ENCODE results near the gene SPATA6L.

The SPATA6L gene

DNA sequence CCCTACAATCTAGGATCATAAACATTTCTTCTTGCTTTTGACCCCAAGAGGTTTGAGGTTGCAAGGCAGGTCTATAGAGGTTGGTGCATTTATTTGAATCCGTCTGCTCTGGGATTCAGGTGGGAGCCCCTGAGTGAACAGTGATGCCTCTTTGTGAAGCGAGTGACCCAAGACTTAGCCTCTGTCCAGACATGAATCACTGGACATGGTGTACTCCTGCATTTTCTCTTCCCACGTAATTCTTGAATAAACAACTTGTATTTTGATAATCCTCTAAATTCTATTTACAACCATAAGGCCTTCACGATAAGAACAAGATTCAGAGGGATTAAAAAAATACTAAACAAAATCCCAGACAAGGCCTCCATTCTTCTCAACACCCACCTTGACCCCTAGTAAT lies 71.7 kb downstream of the SPATA6L start:
- H3K27ac ChIP-seq: no peak overlapping the region
- no peak for DNase-seq (ENCODE audit: low read depth, low spot score)

DNA sequence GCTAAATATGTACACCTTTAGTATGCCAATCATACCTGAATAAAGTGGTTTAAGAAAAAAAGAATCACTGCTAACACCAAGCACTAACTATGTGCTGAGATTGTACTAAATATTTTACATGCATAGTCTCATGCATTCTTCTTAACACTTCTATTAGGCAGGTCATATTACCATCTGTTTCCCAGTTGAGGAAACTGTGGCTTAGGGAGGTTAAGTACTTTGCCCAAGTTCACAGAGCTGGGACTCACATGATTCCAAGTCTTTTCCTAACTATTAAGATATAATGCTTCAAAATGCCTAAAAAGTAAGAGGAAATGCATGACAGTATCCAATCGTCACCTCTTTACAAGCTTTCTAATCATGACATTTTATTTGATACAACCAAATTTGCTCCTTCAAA lies 73.4 kb downstream of the SPATA6L start:
- H3K27ac ChIP-seq: no peak overlapping the region
- DNase-seq (ENCODE audit: low read depth, low spot score): no peak

DNA sequence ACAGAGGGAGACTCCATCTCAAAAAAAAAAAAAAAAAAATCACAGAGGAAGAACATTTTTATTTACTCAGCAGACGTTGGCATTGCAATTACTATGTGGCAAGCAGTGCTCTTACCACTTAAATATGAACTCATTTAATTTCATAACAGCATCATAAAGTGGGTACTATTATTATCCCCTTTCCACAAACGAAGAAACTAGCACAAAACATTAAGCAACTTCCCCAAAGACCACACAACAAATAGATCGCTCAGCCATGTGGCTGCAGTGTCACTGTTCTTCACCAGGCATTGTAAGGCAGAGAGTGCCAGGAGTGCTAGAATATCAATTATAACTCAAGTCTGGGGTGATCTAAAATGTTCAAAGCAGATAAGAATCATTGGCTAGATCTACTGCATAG lies 74.0 kb downstream of the SPATA6L start:
- no peak overlapping the region for H3K27ac ChIP-seq
- no peak for DNase-seq (ENCODE audit: low read depth, low spot score)

DNA sequence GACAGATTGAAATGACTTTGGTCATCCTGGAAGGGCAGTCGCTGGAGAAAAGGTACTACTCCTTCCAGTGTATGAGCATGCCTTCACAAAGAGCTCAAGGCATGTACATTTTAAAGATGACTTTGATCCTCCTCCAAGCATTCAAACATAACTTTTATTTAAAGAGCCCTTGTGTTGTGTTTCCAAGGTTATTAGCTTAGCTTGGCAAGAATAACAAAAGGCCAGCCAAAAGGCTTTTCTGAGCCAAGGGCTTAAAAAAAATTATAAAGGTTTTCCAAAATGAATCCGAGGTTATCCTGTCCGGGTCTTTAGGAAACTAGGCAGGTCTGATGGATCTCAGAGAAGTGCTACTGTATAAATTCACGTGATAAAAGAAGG lies 75.2 kb downstream of the SPATA6L start:
- no peak for DNase-seq (ENCODE audit: low read depth, low spot score)
- no peak overlapping the region for H3K27ac ChIP-seq

DNA sequence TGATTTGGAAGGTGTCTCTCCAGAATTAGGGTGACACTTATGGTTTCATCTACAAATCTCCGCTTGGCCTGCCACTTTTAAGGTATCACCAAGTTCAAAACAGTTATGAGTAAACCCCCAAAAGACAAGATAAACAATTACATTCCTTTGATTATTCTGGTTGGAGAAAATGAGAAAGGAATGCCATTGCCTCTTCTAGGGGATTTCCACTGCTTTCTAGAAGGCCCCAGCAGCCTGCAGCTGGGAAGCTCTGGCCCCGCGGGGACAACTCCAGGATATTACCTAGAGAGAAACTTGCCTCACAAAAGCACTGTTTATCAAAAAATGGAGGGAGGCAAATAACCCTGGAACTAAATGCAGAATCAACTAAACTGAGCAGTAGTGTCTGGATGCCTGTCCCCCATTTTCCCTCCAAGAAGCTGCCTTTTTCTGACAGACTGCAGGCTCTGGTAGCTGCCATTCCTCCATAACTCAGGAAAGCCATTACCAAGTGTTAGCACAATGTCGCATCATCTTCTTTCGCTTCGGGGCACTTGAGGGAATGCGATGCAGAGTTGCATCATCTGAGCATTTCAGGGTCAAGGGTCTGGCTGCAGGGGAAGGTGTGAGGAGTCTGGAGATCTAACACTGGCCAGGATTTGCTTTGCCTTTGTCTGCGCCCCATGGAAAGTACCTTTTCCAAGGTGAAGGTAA lies 75.7 kb downstream of the SPATA6L start:
- DNase-seq (ENCODE audit: low read depth, low spot score): no peak
- no peak overlapping the region for H3K27ac ChIP-seq

DNA sequence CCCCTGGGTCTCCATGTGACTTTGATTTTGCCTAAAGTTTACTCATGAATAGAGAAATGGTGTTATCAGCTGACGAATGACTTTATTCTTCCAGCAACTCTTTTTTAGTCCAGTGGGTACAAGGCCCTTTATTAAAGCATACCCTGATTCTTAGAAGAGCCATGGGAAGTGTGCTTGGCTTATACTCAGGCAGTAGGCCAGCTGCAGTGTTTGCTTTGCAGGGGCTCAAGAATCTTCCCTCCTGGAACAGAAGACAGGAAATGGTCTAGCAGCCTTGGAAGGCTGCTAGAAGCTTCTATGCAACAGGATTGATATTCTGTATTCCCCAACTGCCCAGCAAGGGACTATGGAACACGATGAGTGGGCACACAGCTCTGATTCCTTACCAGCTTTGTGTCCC lies 77.6 kb downstream of the SPATA6L start:
- no peak overlapping the region for H3K27ac ChIP-seq
- DNase-seq (ENCODE audit: low read depth, low spot score): no peak

DNA sequence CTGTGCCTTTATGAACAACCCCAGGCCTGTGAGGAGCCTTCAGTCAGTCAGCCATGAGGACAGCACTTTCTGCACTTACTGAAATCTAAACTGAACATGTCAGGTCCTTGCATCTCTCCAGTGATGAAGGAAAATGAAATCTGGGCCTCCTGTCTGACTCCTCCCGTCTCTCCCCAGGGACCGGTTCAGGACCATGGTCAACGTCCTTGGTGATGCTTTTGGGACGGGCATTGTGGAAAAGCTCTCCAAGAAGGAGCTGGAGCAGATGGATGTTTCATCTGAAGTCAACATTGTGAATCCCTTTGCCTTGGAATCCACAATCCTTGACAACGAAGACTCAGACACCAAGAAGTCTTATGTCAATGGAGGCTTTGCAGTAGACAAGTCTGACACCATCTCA lies 81.1 kb downstream of the SPATA6L start:
- no peak for DNase-seq (ENCODE audit: low read depth, low spot score)
- no peak overlapping the region for H3K27ac ChIP-seq

DNA sequence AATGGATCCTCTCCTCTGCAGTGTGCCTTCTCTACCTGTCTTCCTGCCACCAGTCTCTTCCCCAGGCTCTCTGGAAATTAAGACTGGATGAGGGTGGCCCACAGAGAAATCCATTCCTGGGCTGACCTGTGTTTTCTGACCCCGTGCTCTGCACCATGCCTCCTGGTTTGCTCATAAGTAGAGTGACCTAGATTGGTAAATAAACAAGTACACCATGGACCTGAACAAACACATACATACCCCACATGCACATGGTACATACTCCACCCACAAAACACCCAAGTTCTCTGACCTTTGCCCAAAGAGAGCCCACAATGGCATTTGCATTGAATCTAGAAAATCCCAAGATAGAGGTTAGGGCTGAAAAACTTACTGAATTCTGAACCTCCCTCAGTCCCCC lies 81.6 kb downstream of the SPATA6L start:
- no peak overlapping the region for H3K27ac ChIP-seq

DNA sequence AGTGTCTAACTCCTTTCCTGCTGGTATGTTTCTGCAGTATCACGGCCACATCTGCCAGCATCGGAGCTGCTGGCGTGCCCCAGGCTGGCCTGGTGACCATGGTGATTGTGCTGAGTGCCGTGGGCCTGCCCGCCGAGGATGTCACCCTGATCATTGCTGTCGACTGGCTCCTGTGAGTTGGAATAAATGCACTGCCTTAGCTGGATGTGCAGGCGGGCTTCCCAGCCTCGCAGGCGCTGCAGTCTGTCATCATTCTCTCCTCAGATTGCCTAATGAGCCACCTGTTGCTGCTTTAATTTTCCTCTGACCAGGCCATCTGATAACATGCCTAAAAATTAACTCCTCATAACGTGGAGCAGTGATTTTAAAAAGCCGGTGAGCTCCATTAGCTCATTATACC lies 83.3 kb downstream of the SPATA6L start:
- H3K27ac ChIP-seq: no peak overlapping the region
- DNase-seq (ENCODE audit: low read depth, low spot score): no peak

More for the DNA sequence above, 81.6 kb downstream of the SPATA6L start:
- no peak for DNase-seq (ENCODE audit: low read depth, low spot score)

DNA sequence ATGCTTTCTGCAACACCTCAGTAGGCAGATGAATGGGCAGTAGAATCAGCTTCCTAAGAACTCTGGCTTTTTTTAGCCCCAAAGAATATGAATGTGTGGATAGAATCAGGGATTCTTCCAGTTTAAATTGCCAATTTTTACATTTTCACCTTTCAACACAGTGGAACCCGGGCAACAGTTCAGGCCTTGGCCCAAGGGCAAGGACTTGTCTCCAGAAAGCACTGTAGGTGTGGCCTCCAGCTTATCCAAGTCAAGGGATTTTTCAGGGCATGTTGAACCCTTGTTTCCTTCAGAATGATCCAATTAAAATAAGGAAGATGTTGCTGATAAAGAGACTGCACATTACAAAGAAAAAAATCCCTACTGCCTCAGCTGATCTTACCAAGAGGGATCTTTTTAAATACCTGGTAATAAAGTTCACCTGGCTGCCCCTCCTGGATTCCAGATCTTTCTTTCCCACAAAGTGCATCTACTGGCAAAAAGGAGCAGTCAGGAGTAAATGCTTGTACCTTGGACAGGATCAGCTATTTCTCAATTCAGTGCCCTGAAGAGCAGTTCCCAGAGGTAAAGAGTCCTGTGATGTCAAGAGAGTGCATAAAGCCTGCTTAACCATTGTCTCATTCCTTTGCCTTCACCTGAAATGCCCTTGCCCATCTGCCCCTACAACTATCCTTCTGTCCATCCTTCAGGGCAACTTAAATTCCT lies 84.3 kb downstream of the SPATA6L start:
- no peak overlapping the region for H3K27ac ChIP-seq
- DNase-seq (ENCODE audit: low read depth, low spot score): no peak

DNA sequence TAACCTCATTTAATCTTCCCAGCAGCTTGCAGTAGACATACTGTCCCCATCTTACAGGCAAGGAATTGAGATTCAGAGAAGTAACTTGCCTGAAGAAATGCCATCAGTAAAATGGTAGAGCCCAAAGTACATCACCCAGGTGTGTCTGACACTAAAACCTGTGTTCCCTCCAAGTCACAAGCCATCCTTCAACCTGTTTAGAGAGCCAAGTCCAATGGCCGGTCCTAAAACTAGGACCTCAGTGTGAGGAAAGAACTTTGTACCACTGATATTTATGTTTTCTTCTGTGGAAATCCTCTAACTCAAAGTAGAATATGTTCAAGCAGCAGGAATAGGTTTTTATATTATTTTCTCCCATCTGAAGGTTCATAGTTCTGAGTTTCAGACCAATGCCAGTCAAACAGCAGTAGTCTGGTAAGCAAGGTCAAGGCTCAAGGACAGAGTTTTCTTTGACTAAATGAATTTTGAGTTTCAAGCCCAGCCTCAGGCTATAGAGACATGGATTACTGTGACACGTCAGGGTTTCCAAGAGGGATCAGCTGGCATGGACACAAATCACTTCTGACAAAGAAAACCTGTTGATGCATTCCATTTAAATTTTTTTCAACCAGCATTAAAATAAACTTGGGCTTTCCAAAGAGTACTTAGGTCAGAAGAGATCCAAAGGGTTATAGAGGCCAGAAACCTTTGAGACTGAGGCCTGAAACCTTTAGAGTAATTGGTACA lies 85.1 kb downstream of the SPATA6L start:
- no peak for DNase-seq (ENCODE audit: low read depth, low spot score)
- H3K27ac ChIP-seq: no peak overlapping the region

DNA sequence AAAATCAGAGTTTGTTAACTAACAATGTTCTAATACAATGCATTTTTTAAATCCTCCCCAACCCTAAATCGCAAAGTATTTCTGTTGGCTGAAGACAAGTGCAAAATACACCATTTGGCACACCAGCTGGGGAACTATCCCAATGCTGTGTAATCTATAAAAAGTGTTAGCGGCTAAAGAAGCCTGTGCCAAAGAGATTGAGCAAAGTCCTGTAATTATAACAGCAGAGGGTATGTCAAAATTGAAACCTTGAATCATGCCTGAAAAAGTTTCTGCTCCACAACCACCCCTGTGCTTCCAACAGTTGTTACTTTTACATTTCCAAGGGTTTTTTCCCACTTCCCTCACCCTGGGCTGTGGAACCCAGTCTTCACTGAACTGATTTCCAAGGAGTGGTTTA lies 87.3 kb downstream of the SPATA6L start:
- no peak overlapping the region for H3K27ac ChIP-seq
- no peak for DNase-seq (ENCODE audit: low read depth, low spot score)

DNA sequence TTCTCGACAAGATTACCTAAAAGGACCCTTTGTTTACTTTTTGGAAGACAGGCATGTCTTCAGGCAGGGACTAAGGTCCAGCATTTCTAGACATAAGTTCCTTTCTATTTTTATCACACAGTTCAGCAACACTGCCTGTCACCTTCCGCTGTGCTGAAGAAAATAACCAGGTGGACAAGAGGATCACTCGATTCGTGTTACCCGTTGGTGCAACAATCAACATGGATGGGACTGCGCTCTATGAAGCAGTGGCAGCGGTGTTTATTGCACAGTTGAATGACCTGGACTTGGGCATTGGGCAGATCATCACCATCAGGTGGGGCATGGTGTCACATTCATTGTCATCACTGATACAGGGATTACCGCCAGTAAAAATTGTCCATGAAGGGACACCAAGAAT lies 89.8 kb downstream of the SPATA6L start:
- DNase-seq (ENCODE audit: low read depth, low spot score): no peak
- no peak overlapping the region for H3K27ac ChIP-seq

DNA sequence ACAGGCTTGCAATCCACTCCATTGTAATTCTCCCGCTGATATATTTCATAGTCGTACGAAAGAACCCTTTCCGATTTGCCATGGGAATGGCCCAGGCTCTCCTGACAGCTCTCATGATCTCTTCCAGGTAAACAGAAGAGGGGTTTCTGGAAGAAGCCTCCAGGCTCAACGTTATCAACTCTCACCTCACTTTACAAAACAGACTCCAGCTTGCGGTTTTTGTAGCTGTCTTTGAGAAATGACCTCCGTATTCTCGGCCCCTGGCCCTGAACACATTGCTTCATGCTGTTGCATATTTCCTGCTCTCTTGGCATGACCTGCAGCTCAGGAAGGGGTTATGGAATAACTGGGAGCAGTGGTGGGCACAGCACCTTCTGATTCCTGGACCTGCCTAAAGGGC lies 90.3 kb downstream of the SPATA6L start:
- DNase-seq (ENCODE audit: low read depth, low spot score): no peak
- no peak overlapping the region for H3K27ac ChIP-seq

DNA sequence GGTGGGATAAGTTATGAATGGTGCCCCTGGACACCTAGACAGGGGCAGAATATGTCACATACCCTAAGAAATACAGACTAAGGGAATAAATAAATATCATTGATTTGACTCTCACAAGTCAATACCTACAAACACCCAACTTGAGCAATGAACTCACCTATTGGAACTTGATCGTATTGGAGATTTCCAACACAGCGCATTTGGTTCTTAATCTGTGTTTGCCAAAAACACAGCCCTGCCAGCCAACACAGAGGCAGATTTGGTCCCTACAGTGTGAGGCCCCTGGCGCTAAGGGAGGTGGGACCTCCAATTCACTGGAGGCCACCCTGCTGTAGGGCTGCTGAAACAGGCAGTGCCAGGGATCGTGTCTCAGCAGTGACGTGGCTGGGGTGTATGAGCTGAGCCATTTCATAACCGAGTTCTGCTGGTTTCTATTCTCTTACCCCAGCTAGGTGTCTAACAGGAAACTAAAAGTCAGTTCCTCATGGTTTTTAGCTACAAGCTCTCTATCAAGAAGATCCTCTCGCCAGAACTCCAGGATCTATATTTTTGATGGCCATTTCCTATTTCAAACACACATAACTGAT lies 91.5 kb downstream of the SPATA6L start:
- DNase-seq (ENCODE audit: low read depth, low spot score): no peak
- H3K27ac ChIP-seq: no peak overlapping the region

DNA sequence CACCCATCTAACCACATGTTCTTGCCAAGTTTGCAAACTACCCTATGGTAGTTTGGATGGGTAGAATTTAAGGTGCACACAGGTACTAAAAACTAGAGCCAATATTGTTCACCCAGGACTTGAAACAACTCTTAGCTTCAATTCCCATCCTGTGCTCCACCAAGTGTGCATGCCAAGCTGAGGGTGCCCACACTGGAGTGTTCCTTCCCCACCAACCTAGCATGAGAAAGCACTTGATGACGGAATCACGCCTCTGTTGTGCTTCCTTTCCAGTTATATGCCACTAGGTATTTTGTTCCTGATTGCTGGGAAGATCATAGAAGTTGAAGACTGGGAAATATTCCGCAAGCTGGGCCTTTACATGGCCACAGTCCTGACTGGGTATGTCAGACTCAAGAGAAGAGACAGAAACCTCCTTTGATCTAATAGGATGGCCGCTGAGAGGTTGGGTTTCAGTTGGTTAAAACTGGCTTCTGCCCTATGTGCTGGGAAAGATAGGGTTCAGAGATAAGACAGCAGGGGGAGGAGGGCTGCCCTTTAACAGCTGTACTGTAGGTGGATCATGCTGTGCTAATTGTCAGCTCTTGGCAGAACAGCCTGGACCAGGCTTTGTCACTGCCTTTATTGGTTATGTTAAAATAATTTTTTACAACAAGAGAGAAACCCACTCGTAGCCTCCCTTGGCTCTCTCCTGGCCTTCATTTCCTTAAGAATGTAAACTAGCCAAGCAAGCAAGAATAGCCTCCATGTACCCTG lies 92.5 kb downstream of the SPATA6L start:
- no peak overlapping the region for H3K27ac ChIP-seq
- DNase-seq (ENCODE audit: low read depth, low spot score): no peak

DNA sequence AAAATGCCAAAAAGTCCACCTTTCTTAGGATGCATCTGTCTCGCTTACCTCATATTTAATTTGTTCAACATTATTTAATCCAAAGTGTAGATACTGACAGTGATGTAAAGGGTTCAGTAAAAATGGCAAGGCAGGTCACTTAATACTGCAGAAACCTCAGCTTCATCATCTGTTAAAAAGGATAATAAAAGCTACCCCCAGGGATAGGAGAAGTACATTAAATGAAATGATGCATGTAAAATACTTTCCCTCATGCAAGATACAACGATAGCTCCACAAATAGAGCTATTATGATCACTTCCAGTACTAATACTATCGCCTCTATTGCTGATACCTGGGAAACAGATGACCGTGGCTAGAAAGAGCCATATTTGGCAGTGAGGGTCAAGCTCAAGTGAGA lies 93.1 kb downstream of the SPATA6L start:
- H3K27ac ChIP-seq: no peak overlapping the region
- DNase-seq (ENCODE audit: low read depth, low spot score): no peak

DNA sequence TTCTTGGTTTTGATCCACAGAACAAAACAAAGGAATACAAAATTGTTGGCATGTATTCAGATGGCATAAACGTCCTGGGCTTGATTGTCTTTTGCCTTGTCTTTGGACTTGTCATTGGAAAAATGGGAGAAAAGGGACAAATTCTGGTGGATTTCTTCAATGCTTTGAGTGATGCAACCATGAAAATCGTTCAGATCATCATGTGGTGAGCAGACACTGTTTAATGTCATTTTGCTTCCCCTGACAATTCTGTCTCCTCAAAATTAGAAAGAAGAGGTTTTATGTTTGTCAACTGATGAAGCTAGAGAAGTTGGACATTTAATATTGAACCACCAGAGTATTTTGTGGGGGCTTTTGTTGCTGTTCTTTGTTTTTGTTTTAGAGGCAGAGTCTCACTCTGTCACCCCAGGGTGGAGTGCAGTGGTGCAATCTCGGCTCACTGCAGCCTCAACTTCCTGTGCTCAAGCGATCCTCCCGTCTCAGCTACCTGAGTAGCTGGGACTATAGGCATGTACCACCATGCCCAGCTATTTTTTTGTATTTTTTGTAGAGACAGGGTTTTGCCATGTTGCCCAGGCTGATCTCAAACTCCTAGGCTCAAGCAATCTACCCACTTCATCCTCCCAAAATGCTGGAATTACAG lies 94.0 kb downstream of the SPATA6L start:
- DNase-seq (ENCODE audit: low read depth, low spot score): no peak
- H3K27ac ChIP-seq: no peak overlapping the region

DNA sequence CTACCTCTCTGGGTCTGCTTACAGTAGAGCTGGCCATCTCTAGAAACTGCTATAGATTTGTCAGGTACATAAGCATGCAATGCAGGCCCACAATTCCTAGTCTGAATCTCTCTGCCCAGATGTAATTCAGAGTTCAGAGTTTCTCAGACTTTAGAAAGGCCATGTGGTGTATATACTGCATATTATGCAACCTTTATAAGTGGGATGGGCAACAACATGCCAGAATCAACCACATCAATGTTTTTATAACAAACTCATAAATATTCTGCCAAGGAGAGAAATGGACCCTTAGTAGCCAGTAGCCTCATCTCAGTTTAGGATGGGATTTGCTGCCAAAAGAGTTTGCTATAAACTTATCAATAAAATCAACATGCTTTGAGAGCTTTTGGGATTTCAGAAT lies 97.2 kb downstream of the SPATA6L start:
- DNase-seq (ENCODE audit: low read depth, low spot score): no peak

DNA sequence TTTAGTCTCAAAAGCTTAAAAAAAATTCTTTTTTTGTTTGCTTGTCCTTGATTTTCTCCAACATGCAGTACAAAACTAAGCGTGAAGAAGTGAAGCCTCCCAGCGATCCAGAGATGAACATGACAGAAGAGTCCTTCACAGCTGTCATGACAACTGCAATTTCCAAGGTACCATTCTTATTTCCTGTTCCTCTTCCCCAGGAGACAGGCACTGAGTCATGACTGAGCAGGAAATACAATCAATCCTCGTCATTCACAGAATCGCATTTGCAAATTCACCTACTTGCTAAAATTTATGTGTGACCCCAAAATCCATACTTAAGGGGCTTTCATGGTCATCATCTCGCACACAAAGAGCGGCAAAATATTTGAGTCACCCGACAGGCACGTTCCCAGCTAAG lies 98.7 kb downstream of the SPATA6L start:
- no peak overlapping the region for H3K27ac ChIP-seq
- DNase-seq (ENCODE audit: low read depth, low spot score): no peak

More for the DNA sequence above, 97.2 kb downstream of the SPATA6L start:
- no peak overlapping the region for H3K27ac ChIP-seq
